B cell (primary cell): ENCODE results near the gene MORN1.

Source experiments
- CTCF ChIP-seq: fragments of 200-600 bp; IDR thresholded peaks from one replicate; pipeline ENCODE4 v1.8.0; 2022; ENCODE audit warnings: antibody characterized with exemption, mild to moderate bottlenecking
- EZH2 ChIP-seq: IDR thresholded peaks from 2 replicates; pipeline ENCODE4 v1.6.1; 2012; ENCODE audit warnings: borderline replicate concordance, low read depth, mild to moderate bottlenecking, moderate library complexity, low read length; ENCODE audit not compliant: insufficient read depth, poor library complexity, severe bottlenecking

GRCh38 chr1:2340918-2341254 is 50.5 kb downstream of the MORN1 start:
- TF ChIP-seq CTCF (no peak), EZH2 (no peak)
